GM12891 (cell line): Measurements from ENCODE around the gene ARL8A.

ENCODE experiments used
- POLR2A ChIP-seq: IDR thresholded peaks from 2 replicates; pipeline ENCODE4 v1.6.1; 2011; ENCODE audit warnings: low read depth, low read length, control low read depth
- POLR2AphosphoS5 ChIP-seq: IDR thresholded peaks from 2 replicates; pipeline ENCODE4 v1.6.1; 2011; ENCODE audit warnings: low read depth, low read length, control low read depth
- POU2F2 ChIP-seq: IDR thresholded peaks from 2 replicates; pipeline ENCODE4 v1.6.1; 2011; ENCODE audit warnings: low read depth, mild to moderate bottlenecking, control low read depth, low read length, moderate library complexity
- SPI1 ChIP-seq: IDR thresholded peaks from 2 replicates; pipeline ENCODE4 v1.6.1; 2011; ENCODE audit warnings: low read depth, low read length, control low read depth
- TAF1 ChIP-seq: IDR thresholded peaks from 2 replicates; pipeline ENCODE4 v1.6.1; 2011; ENCODE audit warnings: low read depth, low read length, control low read depth

DNA sequence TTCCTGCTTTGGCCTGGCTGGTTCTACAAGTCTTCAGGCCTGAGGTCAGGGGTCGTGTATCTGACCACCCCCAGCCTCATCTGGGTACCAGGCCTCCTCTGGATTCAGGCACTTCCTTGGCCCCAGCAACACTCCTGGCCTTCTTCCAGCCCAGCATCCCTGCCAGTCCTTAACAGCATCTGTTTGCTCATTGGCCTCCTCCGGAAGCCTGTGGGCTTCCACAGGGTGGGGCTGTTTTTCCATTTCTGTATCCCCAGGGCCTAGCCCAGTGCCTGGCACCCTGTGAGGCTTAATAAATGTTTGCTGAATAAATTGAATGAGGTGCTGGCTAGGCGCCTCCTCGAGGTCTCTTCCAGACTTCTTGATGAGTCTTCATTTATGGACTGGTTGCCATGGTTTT, 43.4 kb downstream of the ARL8A start:
- TF ChIP-seq POLR2A: no peak
- no peak for TF ChIP-seq POLR2AphosphoS5
- TF ChIP-seq SPI1: no peak
- TF ChIP-seq TAF1: no peak
- TF ChIP-seq POU2F2: no peak
